Caco-2 (cell line): ENCODE measurements around the gene PLK5. TPM values are rescaled to one million over a fixed set of nuclear protein-coding genes. Genes with fewer than 3 reads are reported as not detected.

Experiments used
- BruUV-seq: library from RNA; stranded (reverse); fragments of 400-500 nt; replicated peaks from 2 replicates; lab custom pipeline; 2021; lab: Mats Ljungman, UMichigan
- CTCF ChIA-PET: fragments of 300-600 bp; sonication (Branson Sonifier 250); formaldehyde crosslinking; loops from one replicate; lab custom pipeline; 2022; ENCODE audit warnings: antibody characterized with exemption; lab: Charles Lee
- POLR2A ChIA-PET: fragments of 300-600 bp; sonication (Branson Sonifier 250); formaldehyde crosslinking; loops from one replicate; lab custom pipeline; 2022; ENCODE audit warnings: antibody characterized with exemption; lab: Charles Lee
- DNase-seq, 2 experiments: peaks; one replicate each; pipeline versions ENCODE4 v3.0.0 to v3.0.0-alpha.2; 2020 to 2022
- H3K27me3 ChIP-seq: replicated peaks from 2 replicates; pipeline ENCODE4 v1.6.0; 2011; ENCODE audit warnings: low read length; ENCODE audit not compliant: control insufficient read depth, insufficient read depth
- H3K36me3 ChIP-seq: 2 replicates; pipeline ENCODE4 v1.5.1; 2011; ENCODE audit warnings: low read length; ENCODE audit not compliant: control insufficient read depth, insufficient read depth
- H3K4me1 ChIP-seq: fragments of 250-450 bp; sonication (Bioruptor Pico); 2 replicates; pipeline ENCODE4 v1.5.1; 2020; ENCODE audit warnings: mild to moderate bottlenecking
- H3K4me3 ChIP-seq: 2 replicates; pipeline ENCODE4 v1.5.1; 2011; ENCODE audit warnings: low read depth, mild to moderate bottlenecking, control low read depth, low read length
- H3K9me3 ChIP-seq: fragments of 250-450 bp; sonication (Bioruptor Pico); 2 replicates; pipeline ENCODE4 v1.5.1; 2020; ENCODE audit warnings: mild to moderate bottlenecking, moderate library complexity
- H3K27ac Mint-ChIP-seq: one replicate; pipeline ENCODE4 v1.8.0; 2022; ENCODE audit warnings: mixed read lengths; ENCODE audit not compliant: unreplicated experiment
- H3K27me3 Mint-ChIP-seq: one replicate; pipeline ENCODE4 v1.8.0; 2022; ENCODE audit warnings: mixed read lengths; ENCODE audit not compliant: insufficient read depth, unreplicated experiment
- H3K36me3 Mint-ChIP-seq: one replicate; pipeline ENCODE4 v1.8.0; 2022; ENCODE audit warnings: mild to moderate bottlenecking, mixed read lengths; ENCODE audit not compliant: insufficient read depth, unreplicated experiment
- H3K4me1 Mint-ChIP-seq: one replicate; pipeline ENCODE4 v1.8.0; 2022; ENCODE audit warnings: low read depth, mixed read lengths; ENCODE audit not compliant: unreplicated experiment
- H3K4me3 Mint-ChIP-seq: one replicate; pipeline ENCODE4 v1.8.0; 2022; ENCODE audit warnings: mild to moderate bottlenecking, moderate library complexity, mixed read lengths; ENCODE audit not compliant: unreplicated experiment
- H3K9me3 Mint-ChIP-seq: one replicate; pipeline ENCODE4 v1.8.0; 2022; ENCODE audit warnings: mixed read lengths; ENCODE audit not compliant: unreplicated experiment
- intact Hi-C: fragments of 100-400 bp; cut with micrococcal nuclease; formaldehyde crosslinking; loops from one replicate; pipeline ENCODE4 v1.10.0; 2022; ENCODE audit not compliant: unreplicated experiment
- total RNA-seq: library from RNA; stranded (reverse); gene quantifications from 2 replicates; pipeline ENCODE4 v1.2.3, GENCODE V29; 2022
- TF ChIP-seq, protein P1 (sequence below), 2 experiments: fragments of 200-600 bp in 1 of 2; IDR thresholded peaks; 1 replicate in 1 of 2; 2 replicates in 1 of 2; pipeline versions ENCODE4 v1.5.1 to v1.8.0; 2011 to 2022; ENCODE audit warnings: antibody characterized with exemption in 1 of 2, control low read depth in 1 of 2, inconsistent platforms in 1 of 2, low read depth in 1 of 2, low read length in 1 of 2, mild to moderate bottlenecking in 1 of 2, moderate library complexity in 1 of 2; ENCODE audit not compliant: insufficient read depth in 1 of 2, severe bottlenecking in 1 of 2, unreplicated experiment in 1 of 2

Gene PLK5
- total RNA-seq, 1 experiment from 2014 or later = not detected

DNA sequence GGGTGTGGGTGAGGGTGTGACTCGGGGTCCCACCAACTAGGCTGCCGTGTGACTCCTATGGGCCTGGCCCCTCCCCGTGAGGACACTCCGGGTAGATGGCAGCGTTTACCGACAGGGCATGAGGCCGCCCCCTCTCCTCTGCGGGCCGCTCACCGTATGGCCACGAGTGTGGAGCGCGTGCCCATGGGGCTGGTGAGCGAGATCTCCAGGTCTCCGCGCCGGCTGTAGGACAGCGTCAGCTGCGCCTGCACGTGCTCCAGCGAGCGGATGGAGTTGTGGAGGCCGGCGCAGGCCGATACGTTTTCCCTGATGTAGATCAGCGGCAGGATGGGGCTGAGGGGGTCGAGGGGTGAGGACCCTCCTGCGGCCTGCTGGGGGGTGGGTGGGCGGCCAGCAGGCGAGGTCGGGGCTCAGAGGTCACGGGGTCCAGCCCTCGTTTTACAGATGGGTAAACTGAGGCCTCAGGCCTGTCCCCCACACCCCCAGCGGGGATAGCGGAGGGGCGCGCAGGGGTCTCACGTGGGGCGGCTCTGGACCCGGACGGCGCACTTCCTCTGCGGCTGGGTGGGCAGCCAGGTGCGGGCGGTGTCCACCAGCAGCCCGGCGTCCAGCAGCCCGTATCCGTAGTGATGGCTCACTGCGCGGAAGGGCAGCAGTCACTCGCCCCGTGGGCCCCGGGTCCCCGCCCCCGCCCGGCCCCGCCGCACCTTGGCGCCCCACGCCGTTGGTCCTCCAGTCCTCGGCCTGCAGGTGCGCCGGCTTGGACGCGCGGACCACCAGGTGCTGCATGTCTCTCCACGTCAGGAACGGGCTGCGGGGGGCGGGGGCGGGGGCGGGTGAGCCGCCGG lies 40.5 kb upstream of the PLK5 start:
- no peaks in the 10 kb centered on the region for H3K4me1 Mint-ChIP-seq
- no TSS peak for BruUV-seq
- H3K36me3 Mint-ChIP-seq = peaks cover 14% of the 10 kb centered on the region
- ChIA-PET POLR2A (no interaction called here), CTCF (no interaction called here)
- Histone ChIP-seq H3K27me3 (no peaks in the 10 kb centered on the region), H3K9me3 (no peaks in the 10 kb centered on the region), H3K4me1 (no peaks in the 10 kb centered on the region), H3K36me3 (no peaks in the 10 kb centered on the region), H3K4me3 (no peak overlapping the region)
- no peak overlapping the region for H3K4me3 Mint-ChIP-seq
- no peaks in the 10 kb centered on the region for H3K27me3 Mint-ChIP-seq
- no peak overlapping the region for H3K27ac Mint-ChIP-seq
- intact Hi-C loops = no loop called here
- no peaks in the 10 kb centered on the region for H3K9me3 Mint-ChIP-seq
- TF ChIP-seq, protein P1, sequence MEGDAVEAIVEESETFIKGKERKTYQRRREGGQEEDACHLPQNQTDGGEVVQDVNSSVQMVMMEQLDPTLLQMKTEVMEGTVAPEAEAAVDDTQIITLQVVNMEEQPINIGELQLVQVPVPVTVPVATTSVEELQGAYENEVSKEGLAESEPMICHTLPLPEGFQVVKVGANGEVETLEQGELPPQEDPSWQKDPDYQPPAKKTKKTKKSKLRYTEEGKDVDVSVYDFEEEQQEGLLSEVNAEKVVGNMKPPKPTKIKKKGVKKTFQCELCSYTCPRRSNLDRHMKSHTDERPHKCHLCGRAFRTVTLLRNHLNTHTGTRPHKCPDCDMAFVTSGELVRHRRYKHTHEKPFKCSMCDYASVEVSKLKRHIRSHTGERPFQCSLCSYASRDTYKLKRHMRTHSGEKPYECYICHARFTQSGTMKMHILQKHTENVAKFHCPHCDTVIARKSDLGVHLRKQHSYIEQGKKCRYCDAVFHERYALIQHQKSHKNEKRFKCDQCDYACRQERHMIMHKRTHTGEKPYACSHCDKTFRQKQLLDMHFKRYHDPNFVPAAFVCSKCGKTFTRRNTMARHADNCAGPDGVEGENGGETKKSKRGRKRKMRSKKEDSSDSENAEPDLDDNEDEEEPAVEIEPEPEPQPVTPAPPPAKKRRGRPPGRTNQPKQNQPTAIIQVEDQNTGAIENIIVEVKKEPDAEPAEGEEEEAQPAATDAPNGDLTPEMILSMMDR (IDR thresholded peaks at IDR 0.05; ENCODE audit: insufficient read depth in 1 of 2, low read depth in 1 of 2, low read length in 1 of 2, severe bottlenecking in 1 of 2, unreplicated experiment in 1 of 2) = no peak
- DNase-seq = no peak

DNA sequence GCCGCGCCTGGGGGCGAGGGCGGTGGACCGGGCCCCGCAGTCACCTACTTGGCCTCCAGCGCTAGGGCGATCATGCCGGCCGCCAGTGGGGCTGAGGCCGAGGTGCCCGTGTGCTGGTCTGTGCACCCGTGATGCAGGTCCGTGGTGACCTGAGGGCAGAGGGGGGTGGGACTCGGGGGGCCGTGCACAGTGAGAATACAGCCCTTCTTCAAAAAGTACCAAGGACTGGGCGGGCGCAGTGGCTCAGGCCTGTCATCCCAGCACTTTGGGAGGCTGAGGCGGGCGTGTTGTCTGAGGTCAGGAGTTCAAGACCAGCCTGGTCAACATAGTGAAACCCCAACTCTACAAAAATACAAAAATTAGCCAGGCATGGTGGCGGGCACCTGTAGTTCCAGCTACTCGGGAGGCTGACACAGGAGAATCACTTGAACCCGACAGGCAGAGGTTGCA lies 39.9 kb upstream of the PLK5 start:
- peaks cover 10% of the 10 kb centered on the region for H3K36me3 Mint-ChIP-seq
- Histone ChIP-seq H3K9me3 (no peaks in the 10 kb centered on the region), H3K4me1 (no peaks in the 10 kb centered on the region), H3K27me3 (no peaks in the 10 kb centered on the region), H3K4me3 (no peak overlapping the region), H3K36me3 (no peaks in the 10 kb centered on the region)
- intact Hi-C loops = no loop called here
- H3K4me1 Mint-ChIP-seq = no peaks in the 10 kb centered on the region
- H3K27ac Mint-ChIP-seq = no peak overlapping the region
- no peak overlapping the region for H3K4me3 Mint-ChIP-seq
- CTCF ChIA-PET = no interaction called here
- H3K9me3 Mint-ChIP-seq = no peaks in the 10 kb centered on the region
- POLR2A ChIA-PET = no interaction called here
- TF ChIP-seq, protein P1 (IDR thresholded peaks at IDR 0.05; ENCODE audit: insufficient read depth in 1 of 2, low read depth in 1 of 2, low read length in 1 of 2, severe bottlenecking in 1 of 2, unreplicated experiment in 1 of 2) = no peak
- DNase-seq = no peak
- no peaks in the 10 kb centered on the region for H3K27me3 Mint-ChIP-seq
- no TSS peak for BruUV-seq

DNA sequence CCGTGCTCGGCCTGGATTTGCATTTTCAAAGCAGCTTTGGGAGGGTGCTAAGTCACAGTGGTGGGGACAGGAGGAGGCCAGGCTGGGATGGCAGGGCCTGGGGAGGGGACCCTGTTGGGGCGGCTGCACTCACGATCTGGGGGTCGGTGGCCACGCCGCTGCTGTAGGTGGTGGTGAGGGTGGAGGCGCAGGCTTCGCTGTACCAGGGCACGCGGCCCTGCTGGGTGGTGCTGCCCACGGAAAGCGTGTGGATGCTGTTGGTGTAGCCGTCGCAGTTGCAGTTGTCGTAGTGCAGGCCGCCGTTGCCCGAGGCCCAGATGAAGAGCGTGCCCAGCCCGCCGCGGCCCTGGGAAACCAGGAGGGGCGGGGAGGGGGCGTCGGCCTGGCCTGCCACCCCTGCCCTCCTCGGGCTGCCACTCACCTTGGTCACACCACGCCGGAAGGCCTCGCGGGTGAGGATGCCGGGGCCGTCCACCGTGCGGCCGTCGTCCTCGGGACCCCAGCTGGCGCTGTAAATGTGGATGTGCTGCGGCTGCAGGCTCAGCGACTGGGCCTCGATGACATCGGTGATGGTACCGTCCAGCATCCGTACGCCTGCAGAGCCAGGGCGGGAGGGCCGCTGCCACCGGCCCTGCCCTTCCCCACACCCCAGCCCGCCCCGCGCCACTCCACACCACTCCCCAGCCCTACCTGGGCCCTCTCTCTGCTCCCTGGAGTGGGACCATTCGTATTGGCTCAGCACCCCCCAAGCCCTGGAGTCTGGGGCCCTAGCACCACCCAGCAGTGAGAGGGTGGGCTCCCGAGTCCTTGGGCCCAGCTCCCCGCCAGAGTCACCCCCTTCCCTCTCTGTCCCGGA lies 36.9 kb upstream of the PLK5 start:
- Mint-ChIP-seq H3K27me3 (no peaks in the 10 kb centered on the region), H3K36me3 (peaks cover 18% of the 10 kb centered on the region), H3K9me3 (no peaks in the 10 kb centered on the region), H3K27ac (no peak overlapping the region), H3K4me1 (peaks cover 4% of the 10 kb centered on the region), H3K4me3 (no peak overlapping the region)
- TF ChIP-seq, protein P1 (IDR thresholded peaks at IDR 0.05; ENCODE audit: insufficient read depth in 1 of 2, low read depth in 1 of 2, low read length in 1 of 2, severe bottlenecking in 1 of 2, unreplicated experiment in 1 of 2) = no peak
- intact Hi-C loops = no loop called here
- Histone ChIP-seq H3K36me3 (no peaks in the 10 kb centered on the region), H3K4me3 (no peak overlapping the region), H3K9me3 (no peaks in the 10 kb centered on the region), H3K4me1 (peaks cover 12% of the 10 kb centered on the region), H3K27me3 (no peaks in the 10 kb centered on the region)
- BruUV-seq = no TSS peak
- DNase-seq = no peak
- POLR2A ChIA-PET = no interaction called here
- CTCF ChIA-PET = no interaction called here
